SK-N-MC (cell line): ENCODE data around the gene APH1B.

Source experiments
- EZH2 ChIP-seq: fragments of 200-600 bp; sonication (generic); IDR thresholded peaks from one replicate; pipeline ENCODE4 v1.6.1; 2017; ENCODE audit warnings: antibody characterized with exemption
- POLR2AphosphoS5 ChIP-seq: IDR thresholded peaks from 2 replicates; pipeline ENCODE4 v1.6.1; 2012; ENCODE audit warnings: mild to moderate bottlenecking, low read depth, low read length, borderline replicate concordance

DNA sequence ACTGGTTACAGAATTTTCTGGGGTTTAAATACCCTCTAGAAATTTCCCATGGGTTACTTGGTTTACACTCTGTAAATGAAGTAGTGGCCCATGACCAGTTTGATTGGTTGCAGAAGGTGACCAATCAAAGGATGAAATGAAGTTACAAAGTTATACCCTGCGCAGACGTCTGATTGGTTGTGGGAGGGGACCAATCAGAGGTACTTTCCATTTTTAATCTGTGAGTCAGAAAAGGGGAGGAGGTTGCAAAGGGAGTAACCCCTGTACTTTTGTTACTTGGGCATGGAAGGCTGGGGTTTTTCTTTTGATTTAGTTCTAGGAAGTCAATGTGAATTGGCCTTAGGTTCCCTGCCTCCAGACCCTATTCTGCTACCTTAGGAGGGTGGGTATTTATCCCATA is 18.7 kb upstream of the APH1B start:
- TF ChIP-seq POLR2AphosphoS5 (no peak), EZH2 (no peak)
